Breast epithelium (tissue), 4 donors: ENCODE results near the gene PCA3. TPM values are rescaled to one million over a fixed set of nuclear protein-coding genes. Genes with fewer than 3 reads are reported as not detected.

Experiments used
- DNase-seq, 2 donors: peaks; one replicate each; pipeline ENCODE4 v3.0.0-alpha.2; 2019; ENCODE audit warnings: low spot score in 2 of 2
- H3K27ac ChIP-seq, 2 donors: fragments of 200-600 bp; sonication (generic) in 1 of 2; one replicate each; pipeline ENCODE4 v1.5.1; 2016 to 2019; ENCODE audit warnings: mild to moderate bottlenecking in 1 of 2
- H3K27me3 ChIP-seq, 2 donors: fragments of 200-600 bp; sonication (generic) in 1 of 2; one replicate each; pipeline versions ENCODE4 v1.5.1 to v1.6.0; 2017 to 2019; ENCODE audit warnings: control low read depth in 1 of 2, mild to moderate bottlenecking in 1 of 2
- H3K36me3 ChIP-seq: fragments of 200-600 bp; one replicate; pipeline ENCODE4 v1.5.1; 2019
- H3K4me1 ChIP-seq, 2 donors: fragments of 200-600 bp; sonication (generic); one replicate each; pipeline ENCODE4 v1.5.1; 2016 to 2019; ENCODE audit warnings: control low read depth in 1 of 2
- H3K4me3 ChIP-seq, 3 donors: fragments of 200-600 bp; sonication (generic); 1 replicate in 2 of 3; 2 replicates in 1 of 3; pipeline ENCODE4 v1.5.1; 2016 to 2019; ENCODE audit warnings: mild to moderate bottlenecking in 3 of 3, moderate library complexity in 2 of 3
- H3K9me3 ChIP-seq, 2 donors: fragments of 200-600 bp; sonication (generic) in 1 of 2; one replicate each; pipeline ENCODE4 v1.5.1; 2016 to 2019; ENCODE audit warnings: control low read depth in 1 of 2
- POLR2A ChIP-seq: fragments of 450-650 bp; IDR thresholded peaks from one replicate; pipeline ENCODE4 v1.6.1; 2016; ENCODE audit warnings: antibody characterized with exemption, mild to moderate bottlenecking, moderate library complexity
- POLR2AphosphoS5 ChIP-seq, 3 donors: sonication (generic); formaldehyde crosslinking; IDR thresholded peaks; one replicate each; pipeline ENCODE4 v1.6.1; 2017; ENCODE audit warnings: antibody characterized with exemption in 3 of 3
- intact Hi-C: fragments of 100-400 bp; cut with DNase I; formaldehyde crosslinking; loops from one replicate; pipeline ENCODE4 v1.15.1; 2023; ENCODE audit warnings: low total_unique reads
- total RNA-seq, 3 donors: library from RNA; depleted of rRNA; stranded (reverse); fragments of >200 nt; gene quantifications; one replicate each; pipeline ENCODE4 v1.1.0, GENCODE V29; 2016
- TF ChIP-seq, protein P1 (sequence below), 3 donors: fragments of 450-650 bp; IDR thresholded peaks; one replicate each; pipeline ENCODE4 v1.5.1; 2016 to 2017; ENCODE audit warnings: antibody characterized with exemption in 3 of 3, mild to moderate bottlenecking in 3 of 3, moderate library complexity in 3 of 3

PCA3 gene
- total RNA-seq, 3 donors from 2014 or later: 0.16 to 0.44 TPM; not detected in 1

DNA sequence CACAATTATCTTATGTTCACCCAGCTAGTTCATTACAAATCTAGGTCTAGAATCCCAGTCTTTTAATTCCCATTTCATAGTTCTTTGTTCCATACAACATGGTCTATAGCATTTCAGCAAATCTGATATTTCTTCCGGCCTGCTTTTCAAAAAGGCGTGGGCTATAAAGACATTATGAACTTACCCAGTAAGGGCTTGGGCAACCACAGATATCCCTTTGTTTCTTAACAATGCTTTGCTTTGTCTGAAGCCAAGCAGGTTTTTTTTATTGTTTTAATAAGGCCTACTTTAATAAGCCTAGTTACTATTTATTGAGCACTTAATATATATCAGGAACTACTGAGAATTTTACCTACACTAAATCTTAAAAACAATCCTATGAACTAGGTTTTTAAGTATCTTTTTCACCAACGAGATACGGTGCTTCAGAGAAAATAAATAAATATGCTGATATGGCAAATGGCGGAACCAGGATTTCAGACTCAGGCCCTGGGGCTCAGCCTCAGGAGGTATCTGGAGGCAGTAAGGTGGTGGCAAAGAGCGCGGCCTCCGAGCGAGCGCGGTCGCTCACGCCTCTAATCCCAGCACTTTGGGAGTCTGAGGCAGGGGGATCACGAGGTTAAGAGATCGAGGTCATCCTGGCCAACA lies 29.7 kb downstream of the PCA3 start:
- intact Hi-C loops: no loop called here
- no peak for TF ChIP-seq POLR2A
- TF ChIP-seq, protein P1, sequence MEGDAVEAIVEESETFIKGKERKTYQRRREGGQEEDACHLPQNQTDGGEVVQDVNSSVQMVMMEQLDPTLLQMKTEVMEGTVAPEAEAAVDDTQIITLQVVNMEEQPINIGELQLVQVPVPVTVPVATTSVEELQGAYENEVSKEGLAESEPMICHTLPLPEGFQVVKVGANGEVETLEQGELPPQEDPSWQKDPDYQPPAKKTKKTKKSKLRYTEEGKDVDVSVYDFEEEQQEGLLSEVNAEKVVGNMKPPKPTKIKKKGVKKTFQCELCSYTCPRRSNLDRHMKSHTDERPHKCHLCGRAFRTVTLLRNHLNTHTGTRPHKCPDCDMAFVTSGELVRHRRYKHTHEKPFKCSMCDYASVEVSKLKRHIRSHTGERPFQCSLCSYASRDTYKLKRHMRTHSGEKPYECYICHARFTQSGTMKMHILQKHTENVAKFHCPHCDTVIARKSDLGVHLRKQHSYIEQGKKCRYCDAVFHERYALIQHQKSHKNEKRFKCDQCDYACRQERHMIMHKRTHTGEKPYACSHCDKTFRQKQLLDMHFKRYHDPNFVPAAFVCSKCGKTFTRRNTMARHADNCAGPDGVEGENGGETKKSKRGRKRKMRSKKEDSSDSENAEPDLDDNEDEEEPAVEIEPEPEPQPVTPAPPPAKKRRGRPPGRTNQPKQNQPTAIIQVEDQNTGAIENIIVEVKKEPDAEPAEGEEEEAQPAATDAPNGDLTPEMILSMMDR (IDR thresholded peaks at IDR 0.05): no peak
- TF ChIP-seq POLR2AphosphoS5 (IDR thresholded peaks at IDR 0.05): no peak
- Histone ChIP-seq H3K4me3 (no peak overlapping the region), H3K4me1 (no peaks in the 10 kb centered on the region), H3K27me3 (no peaks in the 10 kb centered on the region), H3K27ac (no peak overlapping the region), H3K36me3 (no peaks in the 10 kb centered on the region), H3K9me3 (no peaks in the 10 kb centered on the region)
- no peak for DNase-seq

DNA sequence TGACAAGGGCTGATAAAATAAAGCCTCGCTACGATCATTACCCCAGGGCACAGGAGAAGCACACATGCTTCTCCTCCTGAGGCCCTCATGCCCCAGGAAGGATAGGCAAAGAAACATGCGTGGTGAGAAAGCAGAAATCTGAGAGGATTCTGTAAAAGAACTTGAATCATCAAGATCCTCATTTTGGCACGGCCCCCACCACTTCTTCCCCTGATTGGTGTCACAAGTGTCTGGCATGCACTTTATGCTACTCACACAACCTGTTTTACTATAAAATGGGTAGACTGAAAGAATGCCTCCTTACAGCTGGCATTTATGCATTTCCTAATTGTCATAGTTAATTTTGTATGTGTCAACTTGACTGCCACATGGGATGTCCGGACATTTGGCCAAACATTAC lies 32.1 kb downstream of the PCA3 start:
- Histone ChIP-seq H3K9me3 (no peaks in the 10 kb centered on the region), H3K4me1 (no peaks in the 10 kb centered on the region), H3K36me3 (no peaks in the 10 kb centered on the region), H3K4me3 (no peak overlapping the region), H3K27me3 (no peaks in the 10 kb centered on the region), H3K27ac (no peak overlapping the region)
- DNase-seq: no peak
- TF ChIP-seq POLR2A: no peak
- TF ChIP-seq, protein P1 (IDR thresholded peaks at IDR 0.05): no peak
- TF ChIP-seq POLR2AphosphoS5 (IDR thresholded peaks at IDR 0.05): no peak
- intact Hi-C loops: no loop called here

DNA sequence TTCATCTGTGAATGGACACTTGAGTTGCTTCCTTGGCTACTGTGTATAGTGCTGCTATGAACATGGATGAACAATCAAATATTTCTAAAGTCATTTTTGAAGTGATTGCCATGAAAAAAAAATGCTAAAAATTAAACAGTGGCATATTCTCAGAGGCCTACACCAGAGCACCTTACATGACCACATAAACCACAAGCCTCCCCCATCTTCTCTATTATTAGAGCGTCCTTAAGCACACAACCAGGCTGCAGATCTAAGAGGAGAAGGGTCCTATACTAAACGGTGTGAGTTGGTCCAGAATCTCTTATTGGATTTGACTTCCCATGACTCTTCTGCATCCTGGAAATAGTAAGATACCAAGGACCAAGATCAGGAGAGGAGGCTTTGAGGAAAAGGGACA lies 34.3 kb downstream of the PCA3 start:
- Histone ChIP-seq H3K4me1 (no peaks in the 10 kb centered on the region), H3K9me3 (no peaks in the 10 kb centered on the region), H3K36me3 (no peaks in the 10 kb centered on the region), H3K27me3 (no peaks in the 10 kb centered on the region), H3K27ac (no peak overlapping the region), H3K4me3 (no peak overlapping the region)
- intact Hi-C loops: no loop called here
- DNase-seq: no peak
- TF ChIP-seq, protein P1 (IDR thresholded peaks at IDR 0.05): no peak
- TF ChIP-seq POLR2A: no peak
- no peak for TF ChIP-seq POLR2AphosphoS5 (IDR thresholded peaks at IDR 0.05)

DNA sequence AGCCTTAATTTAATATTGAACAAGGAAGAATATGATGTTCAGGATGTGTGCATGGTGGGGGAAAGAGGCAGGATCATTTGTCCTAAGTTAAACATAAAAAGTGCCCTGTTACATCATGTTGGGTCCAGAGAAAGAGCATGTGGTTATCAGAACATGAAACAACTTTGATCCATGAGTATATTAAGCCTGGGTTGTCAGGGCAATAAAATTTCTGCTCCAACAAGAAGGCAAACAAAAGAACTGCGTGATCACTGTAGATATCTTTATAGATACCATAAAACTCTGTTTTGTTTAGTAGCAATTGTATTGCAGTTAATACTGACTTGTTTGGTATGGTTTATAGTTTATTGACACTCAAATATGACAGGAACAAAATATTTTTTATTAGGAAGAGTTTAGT lies 35.2 kb downstream of the PCA3 start:
- H3K4me1 ChIP-seq: no peaks in the 10 kb centered on the region
- intact Hi-C loops: no loop called here

DNA sequence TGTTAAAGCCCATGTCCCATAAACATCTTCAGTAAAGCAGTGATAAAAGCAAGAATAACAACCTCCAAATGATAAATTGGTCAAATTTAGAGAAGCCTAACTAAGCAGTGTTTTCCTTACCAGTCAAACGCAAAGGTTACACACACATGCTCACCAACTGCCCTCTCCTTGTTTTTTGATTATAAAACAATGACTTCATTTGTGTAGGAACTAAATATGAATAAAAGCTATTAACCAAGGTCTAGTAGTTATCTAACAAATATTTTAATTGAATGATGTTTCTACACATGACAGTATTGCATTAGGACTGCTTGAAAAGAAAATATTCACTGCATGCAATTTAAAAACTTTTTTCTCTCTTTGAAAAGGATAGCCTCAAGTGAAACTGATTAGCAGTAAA lies 36.7 kb downstream of the PCA3 start:
- H3K27ac ChIP-seq: no peak overlapping the region
- TF ChIP-seq, protein P1 (IDR thresholded peaks at IDR 0.05): no peak
- no peak for TF ChIP-seq POLR2A
- TF ChIP-seq POLR2AphosphoS5 (IDR thresholded peaks at IDR 0.05): no peak
- intact Hi-C loops: no loop called here
- H3K27me3 ChIP-seq: no peaks in the 10 kb centered on the region
- no peak overlapping the region for H3K4me3 ChIP-seq
- no peaks in the 10 kb centered on the region for H3K4me1 ChIP-seq
- H3K9me3 ChIP-seq: no peaks in the 10 kb centered on the region
- DNase-seq: no peak
- H3K36me3 ChIP-seq: no peaks in the 10 kb centered on the region

More for the DNA sequence above, 35.2 kb downstream of the PCA3 start:
- no peak for DNase-seq
- Histone ChIP-seq H3K9me3 (no peaks in the 10 kb centered on the region), H3K4me3 (no peak overlapping the region), H3K27me3 (no peaks in the 10 kb centered on the region), H3K27ac (no peak overlapping the region), H3K36me3 (no peaks in the 10 kb centered on the region)
- TF ChIP-seq POLR2AphosphoS5 (IDR thresholded peaks at IDR 0.05): no peak
- no peak for TF ChIP-seq POLR2A
- TF ChIP-seq, protein P1 (IDR thresholded peaks at IDR 0.05): no peak
